COLO668 (cell line): ENCODE data around the gene BST1.
"Not testable (repeated sequence)": the region's sequence is repeated elsewhere in the genome, so short reads cannot be mapped to it uniquely, and the experiment has no call there.

Experiments used
- DNase-seq: peaks from one replicate; lab custom pipeline; 2025; ENCODE audit not compliant: unreplicated experiment; lab: John Stamatoyannopoulos, UW

Gene BST1

DNA sequence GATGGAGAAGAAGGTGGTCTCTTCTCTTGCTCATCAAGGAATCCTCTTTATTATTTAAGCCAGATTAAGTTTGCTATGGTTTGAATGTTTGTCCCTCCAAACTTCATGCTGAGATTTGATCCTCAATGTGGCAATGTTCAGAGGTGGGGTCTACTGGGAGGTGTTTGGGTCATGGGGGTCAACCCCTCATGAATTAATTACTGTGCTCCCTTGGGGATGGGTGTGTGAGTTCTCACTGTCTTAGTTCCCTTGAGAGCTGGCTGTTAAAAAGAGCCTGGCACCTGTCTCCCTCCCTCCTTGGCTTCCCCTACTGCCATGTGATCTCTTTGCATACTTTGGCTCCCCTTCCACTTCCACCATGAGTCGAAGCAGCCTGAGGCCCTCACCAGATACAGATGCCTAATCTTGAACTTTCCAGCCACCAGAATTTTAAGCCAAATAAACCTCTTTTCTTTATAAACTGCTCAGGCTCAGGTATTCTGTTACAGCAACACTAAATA is 39.3 kb downstream of the BST1 start:
- DNase-seq = no peak

GRCh38 chr4:15742637-15743036 is 39.8 kb downstream of the BST1 start:
- DNase-seq = no peak

- DNase-seq = no peak
These were observed 41.2 kb downstream of the BST1 start for GRCh38 chr4:15744016-15744545.

GRCh38 chr4:15746110-15746509 is 43.2 kb downstream of the BST1 start:
- DNase-seq = no peak

DNA sequence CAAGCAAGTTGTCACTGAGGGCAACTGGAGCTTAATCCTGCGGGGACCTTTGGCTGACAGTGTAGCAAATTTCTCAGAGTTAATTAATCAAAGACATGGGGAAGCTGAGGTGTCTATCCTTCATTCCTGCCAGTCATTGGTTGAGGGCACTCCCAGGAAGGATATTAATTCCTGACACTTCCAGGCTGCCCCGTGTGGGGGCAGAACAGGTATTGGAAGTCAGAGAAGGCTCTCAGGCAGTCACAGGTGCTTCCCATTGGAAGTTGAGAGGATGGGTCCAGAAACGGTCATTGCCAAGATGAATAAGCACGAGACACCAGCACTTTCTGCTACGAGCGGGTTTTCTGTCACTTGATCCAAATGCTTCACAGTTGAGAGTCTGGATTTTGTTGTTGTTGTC is 46.1 kb downstream of the BST1 start:
- no peak for DNase-seq

GRCh38 chr4:15751153-15751552 is 48.3 kb downstream of the BST1 start:
- DNase-seq = no peak

DNA sequence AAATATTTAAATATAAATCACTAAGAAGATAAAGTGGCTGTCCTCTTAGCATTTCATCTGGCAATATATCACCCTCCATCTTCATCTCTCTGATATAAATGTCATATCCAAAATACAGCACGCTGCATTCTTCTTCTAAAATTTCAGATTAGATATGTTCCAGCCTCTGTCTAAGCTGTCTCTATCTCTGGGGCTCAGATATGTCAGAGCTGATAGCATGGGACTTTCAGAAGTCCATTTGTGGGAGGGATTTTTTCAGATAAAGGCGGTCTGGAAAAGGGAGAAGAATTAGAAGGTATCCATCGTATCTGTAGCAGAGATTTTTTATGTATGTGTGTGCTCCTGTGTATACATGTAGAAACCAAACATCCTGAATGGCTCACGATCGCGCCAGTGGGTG is 50.2 kb downstream of the BST1 start:
- DNase-seq = no peak

GRCh38 chr4:15753786-15754185 is 50.9 kb downstream of the BST1 start:
- no peak for DNase-seq

DNA sequence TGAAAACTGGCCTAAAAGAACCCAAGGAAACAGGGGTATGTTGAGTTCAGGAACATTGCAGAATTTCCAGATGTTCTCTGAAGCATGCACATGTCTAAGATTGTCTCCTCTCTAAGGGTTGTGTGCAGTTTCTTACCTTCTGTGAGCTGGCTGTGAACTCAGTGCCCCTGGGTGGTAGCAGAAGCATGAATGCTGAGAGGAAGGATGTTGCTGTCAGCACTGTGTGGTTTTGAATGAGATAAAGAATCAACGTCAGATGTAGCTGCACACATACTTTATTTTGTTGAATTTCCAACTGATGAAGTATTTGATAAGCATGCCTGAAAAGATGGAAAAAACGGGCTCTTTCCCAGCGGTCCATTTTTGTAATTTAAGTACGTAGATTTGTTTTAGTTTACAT is 51.5 kb downstream of the BST1 start:
- no peak for DNase-seq

- DNase-seq = no peak
These were observed 52.7 kb downstream of the BST1 start for GRCh38 chr4:15755321-15756155.

- no peak for DNase-seq
These were observed 53.5 kb downstream of the BST1 start for GRCh38 chr4:15756361-15756861.

DNA sequence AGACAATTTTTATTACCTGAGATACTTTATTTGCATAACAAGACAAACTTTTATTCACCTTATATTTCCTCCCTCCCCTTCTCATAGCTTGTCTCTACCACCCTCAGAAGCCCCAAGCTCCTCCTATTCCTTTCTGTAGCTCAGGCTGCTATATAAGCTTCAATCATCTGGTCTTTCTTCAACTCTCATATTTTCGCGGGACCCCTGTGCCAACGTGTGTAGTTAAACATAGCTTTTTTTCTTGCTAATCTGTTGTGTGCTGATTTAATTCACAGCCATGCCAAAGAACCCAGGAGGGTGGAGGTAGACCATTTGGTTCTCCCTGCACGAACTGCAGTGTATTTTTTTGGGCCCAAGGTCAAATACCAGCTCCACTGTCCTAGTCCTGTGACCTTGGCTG is 54.2 kb downstream of the BST1 start:
- DNase-seq = no peak

GRCh38 chr4:15758294-15758693 is 55.4 kb downstream of the BST1 start:
- no peak for DNase-seq

DNA sequence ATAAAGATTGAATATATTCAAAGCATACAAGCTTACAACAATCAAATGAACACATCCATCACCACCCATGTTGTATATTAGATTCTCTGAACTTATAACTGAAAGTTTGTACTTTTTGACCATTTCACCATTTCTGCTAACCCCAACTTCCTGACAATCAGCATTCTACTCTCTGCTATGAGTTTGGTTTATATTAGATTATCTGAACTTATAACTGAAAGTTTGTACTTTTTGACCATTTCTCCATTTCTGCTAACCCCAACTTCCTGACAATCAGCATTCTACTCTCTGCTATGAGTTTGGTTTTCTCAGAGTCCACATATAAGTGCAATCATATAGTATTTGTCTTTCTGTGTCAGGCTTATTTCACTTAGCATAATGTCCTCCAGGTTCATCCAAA is 59.6 kb downstream of the BST1 start:
- DNase-seq = not testable (repeated sequence)

DNA sequence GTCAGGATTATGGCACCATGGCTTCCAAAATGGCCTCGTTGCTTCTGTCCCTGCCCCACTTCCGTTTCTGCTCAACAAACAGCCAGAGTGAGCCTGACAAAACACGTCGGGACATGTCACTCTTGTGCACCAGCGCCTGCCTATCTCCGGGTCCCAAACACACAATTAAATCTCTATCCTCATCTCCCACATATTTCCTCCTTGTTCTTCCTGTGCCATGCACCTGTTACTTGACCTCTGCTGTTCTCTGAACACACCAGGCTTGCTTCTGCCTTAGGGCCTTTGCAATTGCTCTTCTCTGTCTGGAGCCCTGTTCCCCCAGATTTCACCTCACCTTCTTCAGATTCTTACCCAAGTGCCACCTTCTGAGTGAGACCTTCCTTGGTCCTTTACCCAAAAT is 62.5 kb downstream of the BST1 start:
- no peak for DNase-seq

GRCh38 chr4:15765910-15766697 is 63.2 kb downstream of the BST1 start:
- DNase-seq = no peak

GRCh38 chr4:15766821-15767220 is 64.0 kb downstream of the BST1 start:
- DNase-seq = no peak

- no peak for DNase-seq
These were observed 66.3 kb downstream of the BST1 start for GRCh38 chr4:15769202-15769601.

- DNase-seq = no peak
These were observed 68.6 kb downstream of the BST1 start for GRCh38 chr4:15771216-15772058.

GRCh38 chr4:15774020-15774420 is 71.2 kb downstream of the BST1 start:
- DNase-seq = no peak
